ENCODE measurements around the gene AGER.

Gene AGER

DNA sequence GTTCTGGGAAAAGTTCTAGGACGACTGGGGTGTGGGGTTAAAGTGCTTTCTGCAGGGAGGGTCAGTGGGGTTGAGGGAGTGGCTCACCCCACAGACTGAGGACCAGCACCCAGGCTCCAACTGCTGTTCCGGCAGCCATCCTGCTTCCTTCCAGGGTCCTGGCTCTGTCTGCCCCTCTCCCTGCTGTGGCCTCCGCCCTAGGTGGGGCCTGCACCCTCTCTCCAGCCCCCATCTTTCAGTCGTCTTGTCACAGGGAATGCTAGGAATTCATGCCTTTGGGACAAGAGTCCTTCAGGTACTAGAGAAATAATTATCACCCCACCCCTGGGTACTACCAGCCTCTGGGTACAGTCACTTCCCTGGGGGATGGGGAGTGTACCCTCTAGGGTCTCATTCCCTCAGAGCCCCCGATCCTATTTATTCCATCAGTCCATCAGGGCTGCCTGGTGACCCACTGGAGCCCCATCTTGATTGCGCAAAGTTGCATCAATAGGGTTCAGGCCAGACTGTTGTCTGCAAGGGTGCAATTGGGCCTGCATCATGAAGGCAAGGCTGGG is at the start of gene AGER:
Gene AGER (minus strand): TSS at position 170 of the 557 bp plus-strand sequence. CDS start 31 bp downstream, at position 139.
- TF ChIP-seq, protein P1, sequence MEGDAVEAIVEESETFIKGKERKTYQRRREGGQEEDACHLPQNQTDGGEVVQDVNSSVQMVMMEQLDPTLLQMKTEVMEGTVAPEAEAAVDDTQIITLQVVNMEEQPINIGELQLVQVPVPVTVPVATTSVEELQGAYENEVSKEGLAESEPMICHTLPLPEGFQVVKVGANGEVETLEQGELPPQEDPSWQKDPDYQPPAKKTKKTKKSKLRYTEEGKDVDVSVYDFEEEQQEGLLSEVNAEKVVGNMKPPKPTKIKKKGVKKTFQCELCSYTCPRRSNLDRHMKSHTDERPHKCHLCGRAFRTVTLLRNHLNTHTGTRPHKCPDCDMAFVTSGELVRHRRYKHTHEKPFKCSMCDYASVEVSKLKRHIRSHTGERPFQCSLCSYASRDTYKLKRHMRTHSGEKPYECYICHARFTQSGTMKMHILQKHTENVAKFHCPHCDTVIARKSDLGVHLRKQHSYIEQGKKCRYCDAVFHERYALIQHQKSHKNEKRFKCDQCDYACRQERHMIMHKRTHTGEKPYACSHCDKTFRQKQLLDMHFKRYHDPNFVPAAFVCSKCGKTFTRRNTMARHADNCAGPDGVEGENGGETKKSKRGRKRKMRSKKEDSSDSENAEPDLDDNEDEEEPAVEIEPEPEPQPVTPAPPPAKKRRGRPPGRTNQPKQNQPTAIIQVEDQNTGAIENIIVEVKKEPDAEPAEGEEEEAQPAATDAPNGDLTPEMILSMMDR (IDR thresholded peaks at IDR 0.05) = no peak

GRCh38 chr6:32226434-32226833 is 42.4 kb upstream of the AGER start:
- TF ChIP-seq, protein P1 (IDR thresholded peaks at IDR 0.05) = no peak

- TF ChIP-seq, protein P1 (IDR thresholded peaks at IDR 0.05) = no peak
Measured at GRCh38 chr6:32224696-32225095, 40.6 kb upstream of the AGER start.

DNA sequence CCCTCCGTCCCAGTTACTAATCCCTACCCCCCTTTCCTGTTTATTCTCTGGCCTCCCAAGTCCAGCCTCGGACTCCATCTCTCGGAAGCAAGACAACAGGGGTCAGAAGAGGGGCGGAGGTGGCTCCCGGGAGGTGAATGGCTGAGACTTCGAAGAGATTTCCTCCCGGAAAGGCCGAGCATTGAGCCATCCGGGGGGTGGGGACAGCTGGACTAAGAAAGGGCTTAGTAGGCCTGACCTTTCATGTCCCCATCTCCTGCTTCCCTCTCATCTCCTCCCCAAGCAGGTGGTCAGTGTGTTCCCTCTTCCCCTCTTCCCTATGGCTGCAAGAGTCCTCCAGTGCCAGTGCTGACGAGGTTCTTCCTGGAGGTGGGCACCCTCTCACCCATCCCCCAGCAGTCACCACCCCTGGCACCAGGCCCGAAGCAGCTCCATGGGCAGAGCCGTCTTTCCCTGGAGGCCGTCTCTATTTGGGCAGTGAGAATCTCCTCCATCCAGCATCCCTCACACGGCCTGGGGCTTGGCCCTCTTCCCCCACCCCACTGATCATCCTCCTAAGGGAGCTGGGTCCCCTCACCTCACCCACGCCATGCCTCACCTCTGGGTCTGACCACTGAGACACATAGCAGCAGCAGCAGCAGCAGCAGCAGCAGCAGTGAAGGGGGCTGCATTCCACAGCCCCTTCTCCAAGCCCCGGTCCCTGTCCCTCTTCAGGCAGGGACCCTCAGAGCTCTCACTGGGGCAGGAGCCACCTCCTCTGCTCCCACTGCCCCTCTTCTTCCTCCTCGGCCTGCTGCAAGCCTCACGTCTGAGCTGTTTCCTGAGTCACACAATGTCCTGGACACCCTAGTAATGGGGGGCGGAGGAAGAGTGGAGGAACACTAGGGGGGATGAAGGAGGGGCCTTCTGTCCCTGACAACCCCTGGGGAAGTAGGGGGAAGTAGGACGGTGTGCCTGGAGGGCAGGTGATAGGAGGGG is 39.5 kb upstream of the AGER start, which contains the start of gene NOTCH4:
Gene NOTCH4 (minus strand): TSS at position 810 of the 978 bp plus-strand sequence. CDS start 139 bp downstream, at position 671.
- TF ChIP-seq, protein P1 (IDR thresholded peaks at IDR 0.05) = no peak

DNA sequence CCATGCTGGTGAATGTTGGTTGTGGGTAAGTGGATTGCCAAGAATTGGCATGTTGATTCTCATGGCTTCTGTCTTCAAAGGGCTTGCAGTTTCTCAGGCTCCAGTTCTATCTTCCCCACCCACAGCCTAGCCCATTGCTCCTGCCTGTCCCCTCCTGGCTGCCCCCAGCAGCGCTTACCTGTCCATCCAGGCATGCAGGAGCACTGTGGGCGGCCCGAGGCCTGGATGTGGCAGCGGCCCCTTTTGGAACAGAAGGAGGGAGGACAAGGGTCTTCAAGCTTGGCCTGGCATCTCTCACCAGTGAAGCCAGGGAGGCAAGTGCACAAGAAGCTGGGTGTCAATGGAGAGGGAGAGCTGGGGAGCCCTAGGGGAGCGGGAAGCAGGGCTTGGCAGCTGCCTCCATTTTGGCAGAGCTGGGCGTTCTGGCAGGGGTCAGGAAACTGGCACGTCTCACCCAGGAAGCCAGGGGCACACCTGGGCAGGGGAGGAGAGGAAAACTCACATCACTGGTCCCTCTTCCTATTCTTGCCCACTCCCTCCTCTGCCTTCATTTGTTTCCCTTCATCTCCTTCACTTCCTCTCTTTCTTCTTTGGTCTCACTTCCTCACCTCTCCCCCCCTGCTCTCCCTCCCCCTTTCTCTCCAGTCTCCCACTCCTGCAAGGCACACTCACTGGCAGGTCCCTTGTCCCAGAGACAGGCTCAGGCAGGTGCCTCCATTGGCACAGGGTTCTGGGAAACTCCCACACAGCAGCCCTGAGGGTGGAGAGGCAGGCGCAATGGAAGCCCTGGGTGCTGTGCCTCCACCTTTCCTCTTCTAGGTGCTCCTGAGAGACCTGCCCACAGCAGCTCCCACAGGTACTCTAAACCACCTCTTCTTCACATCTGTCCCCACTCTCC is 38.5 kb upstream of the AGER start:
- TF ChIP-seq, protein P1 (IDR thresholded peaks at IDR 0.05) = no peak

DNA sequence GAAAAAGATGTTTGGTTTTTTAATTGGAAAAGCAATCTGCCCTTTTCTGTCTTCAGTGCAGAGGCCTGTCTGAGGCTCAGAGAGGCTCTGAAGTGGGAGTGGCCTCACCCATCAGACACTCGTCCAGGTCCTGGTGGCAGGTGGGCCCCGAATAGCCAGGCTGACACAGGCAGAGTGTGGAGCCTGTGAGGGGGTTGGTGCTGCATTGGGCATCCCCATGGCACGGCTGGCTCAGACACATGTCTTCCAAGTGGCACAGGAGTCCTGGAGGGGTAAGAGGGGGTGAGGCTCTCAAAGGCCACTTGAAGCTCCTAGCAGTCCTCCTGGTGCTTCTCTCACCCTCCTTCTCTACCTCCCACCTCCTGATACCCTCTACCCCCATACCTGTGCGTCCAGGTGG is 36.0 kb upstream of the AGER start:
- TF ChIP-seq, protein P1 (IDR thresholded peaks at IDR 0.05) = no peak

DNA sequence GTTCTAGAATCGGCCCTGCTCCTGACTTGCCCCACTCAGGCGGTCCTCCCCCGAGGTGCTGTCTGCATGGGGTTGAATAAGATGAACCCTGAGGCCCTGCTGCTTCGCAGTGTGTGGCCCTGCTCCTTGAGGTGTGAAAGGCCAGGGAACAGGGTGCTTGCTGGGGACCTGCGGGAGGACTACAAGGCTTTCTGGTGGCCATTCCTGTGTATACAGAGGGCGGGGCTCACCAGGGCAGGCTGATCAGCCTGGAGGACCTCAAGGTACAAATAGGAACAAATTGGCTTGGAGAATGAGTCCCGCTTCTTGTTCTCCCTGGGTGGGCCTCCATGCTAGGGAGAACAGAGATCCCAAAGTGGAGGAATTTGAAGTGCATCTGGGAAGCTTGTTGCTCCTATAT is 34.1 kb upstream of the AGER start:
- TF ChIP-seq, protein P1 (IDR thresholded peaks at IDR 0.05) = no peak
